CD4-positive, alpha-beta T cell treated with Interleukin-21 for 1 hour (primary cell): ENCODE results near the gene SCN1B.
"Not testable (repeated sequence)": the region's sequence is repeated elsewhere in the genome, so short reads cannot be mapped to it uniquely, and the experiment has no call there.

ENCODE experiments used
- DNase-seq: peaks from one replicate; pipeline ENCODE4 v3.0.0-alpha.2; 2020

The SCN1B gene

GRCh38 chr19:35019144-35019543, 11.1 kb upstream of the SCN1B start:
- DNase-seq, result no peak

GRCh38 chr19:35021016-35021415, 9.3 kb upstream of the SCN1B start:
- DNase-seq, result no peak

DNA sequence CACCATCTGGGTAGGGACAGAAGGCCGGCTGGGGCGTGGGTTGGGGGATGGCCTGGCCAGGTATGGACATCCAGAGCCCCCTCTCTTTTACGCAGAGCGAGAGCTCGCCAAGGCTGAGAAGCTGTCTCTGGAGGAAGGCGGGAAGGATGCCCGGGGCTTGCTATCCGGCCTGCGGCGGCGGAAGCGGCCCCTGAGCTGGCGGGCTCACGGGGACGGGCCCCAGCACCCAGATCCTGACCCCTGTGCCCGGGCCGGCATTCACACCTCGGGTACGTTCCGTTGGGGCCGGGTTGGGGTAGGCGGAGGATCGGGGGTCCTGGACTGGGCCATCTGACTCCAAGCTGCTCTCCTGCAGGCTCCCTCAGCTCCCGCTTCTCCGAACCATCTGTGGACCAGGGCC, 8.7 kb upstream of the SCN1B start:
- no peak for DNase-seq

GRCh38 chr19:35022460-35022859, 7.8 kb upstream of the SCN1B start:
- no peak for DNase-seq

DNA sequence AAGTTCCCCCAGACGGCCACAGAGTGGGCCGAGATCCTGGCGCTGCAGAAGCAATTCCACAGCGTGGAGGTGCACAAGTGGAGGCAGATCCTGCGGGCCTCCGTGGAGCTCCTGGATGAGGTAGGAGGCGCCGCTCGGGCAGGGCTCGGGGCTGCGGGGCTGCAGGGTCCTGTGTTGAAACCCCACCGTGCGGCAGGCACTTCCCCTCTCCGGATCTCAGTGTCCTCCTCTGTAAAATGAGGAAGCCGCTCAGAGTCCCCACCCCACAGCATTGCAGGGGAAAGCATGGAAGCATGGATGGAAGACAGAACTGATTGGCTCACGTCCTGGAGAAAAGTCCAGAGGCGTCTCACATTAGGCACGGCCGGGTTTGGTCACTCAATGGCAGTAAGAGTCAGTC, 6.8 kb upstream of the SCN1B start:
- no peak for DNase-seq

DNA sequence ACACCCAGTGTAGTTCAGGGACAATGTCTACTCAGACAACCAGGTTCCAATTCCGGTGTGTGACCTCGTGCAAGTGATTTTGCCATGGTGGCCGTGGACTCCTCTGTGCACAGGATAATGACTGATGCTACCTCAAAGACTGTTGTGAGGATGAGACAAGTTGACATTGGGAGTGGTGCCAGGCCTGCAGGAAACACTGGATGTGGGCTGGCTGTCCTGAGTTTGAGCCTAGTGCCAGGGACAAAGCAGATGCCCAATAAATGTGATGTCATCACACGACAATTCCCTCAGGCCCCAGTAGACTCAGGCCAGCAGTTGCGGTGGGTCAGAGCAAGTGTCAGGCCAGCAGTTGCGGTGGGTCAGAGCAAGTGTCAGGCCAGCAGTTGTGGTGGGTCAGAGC, 6.2 kb upstream of the SCN1B start:
- no peak for DNase-seq

- DNase-seq, result no peak
These were observed 4.3 kb upstream of the SCN1B start for GRCh38 chr19:35025969-35026368.

- DNase-seq, result no peak
These were observed 3.9 kb upstream of the SCN1B start for GRCh38 chr19:35026418-35026817.

DNA sequence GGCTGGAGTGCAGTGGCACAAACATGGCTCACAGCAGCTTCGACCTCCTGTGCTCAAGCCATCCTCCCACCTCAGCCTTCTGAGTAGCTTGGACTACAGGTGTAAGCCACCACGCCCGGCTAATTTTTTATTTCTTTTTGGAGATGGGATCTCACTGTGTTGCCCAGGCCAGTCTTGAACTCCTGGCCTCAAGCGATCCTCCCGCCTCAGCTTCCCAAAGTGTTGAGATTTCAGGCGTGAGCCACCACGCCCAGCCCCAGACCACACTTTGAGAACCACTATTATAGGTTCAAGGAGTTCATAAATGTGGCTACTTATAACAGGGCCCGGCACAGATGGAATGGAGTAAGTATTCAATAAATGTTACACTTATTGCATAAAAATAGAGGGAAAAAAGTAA, 3.3 kb upstream of the SCN1B start:
- no peak for DNase-seq

DNA sequence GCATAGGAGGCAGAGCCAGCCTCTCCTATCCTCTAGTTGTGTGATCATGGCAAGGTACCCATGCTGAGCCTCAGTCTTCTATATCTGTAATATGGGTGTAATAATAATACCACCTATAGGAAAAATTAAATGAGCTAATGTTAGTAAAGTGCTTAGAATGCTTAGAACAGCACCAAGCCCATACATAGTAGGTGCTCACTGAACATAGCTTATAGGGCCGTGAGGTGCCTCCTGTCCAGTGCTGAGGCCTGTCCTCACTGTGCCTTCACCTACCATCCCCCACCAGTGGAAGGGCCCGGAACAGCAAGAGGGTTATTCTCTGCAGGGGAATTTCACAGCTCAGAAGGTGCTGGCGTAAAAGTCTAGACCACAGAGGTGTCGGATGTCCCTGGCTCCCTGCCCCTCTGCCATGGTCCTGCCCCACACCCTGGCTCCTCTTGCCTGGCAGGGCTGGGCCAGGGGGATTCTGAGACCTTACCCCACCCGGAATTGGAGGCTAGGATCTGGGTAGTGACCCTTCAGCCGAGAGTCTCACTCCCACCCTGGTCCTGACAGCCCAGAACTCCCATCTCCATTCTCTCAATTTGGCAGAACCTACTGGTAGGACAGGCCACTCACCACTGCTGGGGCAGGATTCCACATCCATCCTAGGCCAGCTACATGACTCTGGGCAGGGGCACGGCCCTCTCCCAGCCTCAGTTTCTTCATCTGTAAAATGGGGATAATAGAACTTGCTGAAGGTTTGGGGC, 2.2 kb upstream of the SCN1B start:
- no peak for DNase-seq

DNA sequence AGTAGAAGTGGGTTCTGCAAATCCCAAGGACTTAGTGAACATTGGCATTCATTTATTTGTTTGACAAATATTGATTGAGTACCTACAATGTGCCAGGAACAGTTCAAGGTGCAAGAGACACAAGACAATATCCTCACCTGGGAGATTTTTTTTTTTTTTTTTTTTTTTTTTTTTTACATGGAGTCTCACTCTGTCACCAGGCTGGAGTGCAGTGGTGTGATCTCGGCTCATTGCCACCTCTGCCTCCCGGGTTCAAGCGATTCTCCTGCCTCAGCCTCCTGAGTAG, 1.7 kb upstream of the SCN1B start:
- not testable (repeated sequence) for DNase-seq

DNA sequence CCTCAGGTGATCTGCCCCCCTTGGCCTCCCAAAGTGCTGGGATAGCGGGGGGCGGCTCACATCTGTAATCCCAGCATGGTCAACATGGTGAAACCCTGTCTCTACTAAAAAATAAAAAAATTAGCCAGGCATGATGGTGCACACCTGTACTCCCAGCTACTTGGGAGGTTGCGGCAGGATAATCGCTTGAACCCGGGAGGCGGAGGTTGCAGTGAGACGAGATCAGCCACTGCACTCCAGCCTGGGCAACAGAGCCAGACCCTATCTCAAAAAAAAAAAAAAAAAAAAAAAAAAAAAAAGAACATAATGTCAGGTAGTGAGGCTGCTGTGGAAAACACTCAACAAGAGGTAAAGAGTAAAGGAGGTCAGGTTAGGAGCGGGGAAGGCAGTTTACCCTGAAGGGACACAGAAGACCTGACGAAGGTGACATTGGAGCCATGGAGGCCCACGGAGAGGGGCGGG, 964 bp upstream of the SCN1B start:
- not testable (repeated sequence) for DNase-seq

DNA sequence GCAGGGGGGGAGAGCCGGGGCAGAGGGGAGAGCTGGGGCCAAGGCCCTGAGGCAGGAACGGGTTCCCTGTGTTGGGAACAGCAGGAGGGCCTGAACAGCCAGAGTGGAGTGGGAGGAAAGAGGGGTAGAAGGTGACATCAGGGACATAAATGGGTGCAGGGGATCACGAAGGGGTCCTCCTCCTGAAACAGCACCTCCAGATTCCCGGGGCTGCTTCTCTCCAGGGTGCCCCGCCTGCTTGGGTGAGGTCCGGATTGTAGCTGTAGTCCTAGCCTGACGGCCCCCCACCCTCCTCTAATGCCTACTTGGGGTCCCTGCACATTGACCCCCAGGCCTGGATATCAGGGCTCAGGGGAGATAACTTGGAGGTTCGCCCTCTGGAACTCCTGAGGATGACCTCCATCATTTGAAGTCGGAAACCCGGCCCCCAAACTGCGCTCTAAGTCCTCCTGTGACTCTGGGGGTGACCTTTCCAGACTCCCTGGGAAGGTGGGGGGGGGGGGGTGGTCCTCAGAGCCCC, 473 bp upstream of the SCN1B start:
- DNase-seq, result no peak

- no peak for DNase-seq
These were observed 1.0 kb downstream of the SCN1B start for GRCh38 chr19:35031072-35031881.

- no peak for DNase-seq
These were observed 2.1 kb downstream of the SCN1B start for GRCh38 chr19:35032356-35032865.

- DNase-seq, result no peak
These were observed 3.1 kb downstream of the SCN1B start for GRCh38 chr19:35033067-35034004.

GRCh38 chr19:35034005-35034502, 3.8 kb downstream of the SCN1B start:
- DNase-seq, result no peak

GRCh38 chr19:35034588-35035382, 4.5 kb downstream of the SCN1B start:
- DNase-seq, result no peak

- DNase-seq, result no peak
These were observed 7.7 kb downstream of the SCN1B start for GRCh38 chr19:35037716-35038622.

DNA sequence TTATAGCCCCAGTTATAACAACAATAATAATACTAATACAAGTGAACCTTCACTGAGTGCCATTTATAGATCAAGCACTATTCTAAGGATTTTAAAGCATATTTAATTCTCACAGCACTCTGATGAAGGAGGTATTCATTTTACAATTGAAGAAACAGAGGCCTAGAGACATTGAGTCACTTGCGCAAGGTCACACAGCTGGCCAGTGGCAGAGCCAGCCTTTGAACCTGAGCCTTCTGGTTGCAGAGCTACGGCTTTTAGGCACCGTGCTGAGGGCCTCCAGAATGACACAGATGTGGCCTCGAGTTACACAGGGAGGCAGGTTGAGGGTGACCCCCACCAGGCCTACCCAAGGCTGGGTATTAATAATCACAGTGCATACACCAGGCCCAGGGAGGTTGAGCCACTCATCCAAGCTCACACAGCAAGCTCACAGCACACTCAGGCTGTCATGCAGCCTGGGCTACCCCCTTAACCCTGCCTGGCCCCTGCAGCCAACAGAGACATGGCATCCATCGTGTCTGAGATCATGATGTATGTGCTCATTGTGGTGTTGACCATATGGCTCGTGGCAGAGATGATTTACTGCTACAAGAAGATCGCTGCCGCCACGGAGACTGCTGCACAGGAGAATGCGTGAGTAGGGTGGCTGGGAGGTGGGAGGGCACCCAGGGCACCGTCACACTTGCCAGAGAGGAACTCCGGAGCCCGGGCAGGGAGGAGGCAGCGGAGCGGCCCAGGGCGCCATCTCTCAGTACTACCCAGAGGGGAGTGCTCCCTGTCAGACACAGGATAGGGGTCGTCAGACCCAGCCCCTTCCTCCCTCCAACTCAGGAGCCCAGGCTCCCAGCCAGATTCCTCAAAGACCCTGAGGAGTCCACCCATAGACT, 8.6 kb downstream of the SCN1B start:
- no peak for DNase-seq
